IPS DF 4.7 (cell line): Measurements from ENCODE around the gene TLE2.

ENCODE experiments used
- DNase-seq: peaks from one replicate; pipeline ENCODE4 v3.0.0-alpha.2; 2013; ENCODE audit warnings: low spot score; ENCODE audit errors: extremely low read depth

Gene TLE2

GRCh38 chr19:2952953-2953481, 76.1 kb downstream of the TLE2 start:
- no peak for DNase-seq

DNA sequence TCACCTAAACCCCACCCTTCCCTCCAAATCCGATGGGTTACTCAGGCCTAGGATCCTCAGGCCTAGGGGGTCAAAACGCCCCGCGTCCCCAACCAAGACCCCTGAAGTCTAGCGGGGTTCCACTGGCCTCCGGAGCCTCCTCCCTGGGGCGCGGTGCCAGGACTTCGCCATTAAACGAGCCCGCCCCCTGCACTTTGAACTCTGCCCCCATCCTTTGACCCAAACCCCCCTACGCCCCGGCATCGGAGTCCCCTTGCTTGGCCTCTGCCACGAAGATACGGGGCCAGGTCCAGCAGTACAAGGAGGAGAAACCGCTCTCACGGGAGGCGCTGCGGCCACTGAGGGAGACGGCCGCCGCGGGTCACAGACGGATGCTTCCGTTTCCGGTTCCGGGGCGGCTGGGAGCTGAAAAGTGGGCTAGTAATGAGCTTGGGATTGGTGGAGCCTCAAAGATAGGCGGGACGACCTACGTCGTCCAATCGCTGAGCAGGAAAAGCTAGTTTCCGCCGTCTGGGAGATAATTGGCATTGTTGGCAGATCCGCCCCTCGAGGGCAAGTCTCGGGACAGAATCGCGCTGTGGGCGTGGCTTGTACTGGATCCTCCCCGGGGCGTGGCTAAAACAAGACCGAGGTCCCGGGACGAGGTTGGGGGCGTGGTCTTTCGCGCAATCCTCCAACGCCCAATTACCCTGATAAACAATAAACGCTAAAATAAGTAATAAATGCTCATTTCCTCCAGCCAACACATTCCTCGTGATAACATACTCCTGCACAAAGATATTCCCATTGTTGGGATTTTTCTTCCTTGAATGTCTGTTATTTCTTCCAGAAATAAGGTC, 78.6 kb downstream of the TLE2 start:
- peak; percentile 96 for DNase-seq

DNA sequence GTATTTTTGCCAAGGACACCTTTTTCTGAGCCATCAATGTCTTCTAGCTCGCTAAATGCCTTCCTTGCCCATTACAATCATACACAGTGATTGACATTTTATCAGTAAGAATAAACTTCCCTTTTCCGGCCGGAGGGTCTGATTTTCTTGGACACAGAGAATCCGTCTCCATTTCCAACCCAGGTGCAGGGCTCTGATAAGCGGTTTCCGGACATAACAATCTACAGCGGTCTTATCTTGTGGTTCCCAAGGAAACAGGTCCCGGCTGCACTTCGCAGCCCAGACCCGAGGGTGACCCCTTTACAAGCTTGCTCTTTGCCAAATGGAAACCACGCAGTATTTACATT, 79.2 kb downstream of the TLE2 start:
- no peak for DNase-seq
